CD14-positive monocyte (primary cell): ENCODE data around the gene CSK. TPM values are rescaled to one million over a fixed set of nuclear protein-coding genes. Genes with fewer than 3 reads are reported as not detected.
A peak's percentile ranks its signal among the peaks of the same experiment; 100 is the strongest.

Source experiments
- DNase-seq, 3 donors: peaks; one replicate each; pipeline ENCODE4 v3.0.0-alpha.2; 2011 to 2022
- H2AFZ ChIP-seq: 2 replicates; pipeline ENCODE4 v1.6.0; 2012; ENCODE audit warnings: mild to moderate bottlenecking, low read depth, low read length, inconsistent platforms; ENCODE audit not compliant: insufficient read depth, poor library complexity, severe bottlenecking
- H3K27ac ChIP-seq, 2 donors: 1 replicate in 1 of 2; 2 replicates in 1 of 2; pipeline ENCODE4 v1.5.1; 2012 to 2013; ENCODE audit warnings: low read length in 2 of 2, control low read depth in 1 of 2, inconsistent platforms in 1 of 2, low read depth in 1 of 2, mild to moderate bottlenecking in 1 of 2
- H3K27me3 ChIP-seq, 2 donors: one replicate each; pipeline versions ENCODE4 v1.6.0 to v1.6.1; 2011 to 2013; ENCODE audit warnings: low read length in 2 of 2; ENCODE audit not compliant: control insufficient read depth in 2 of 2, insufficient read depth in 2 of 2
- H3K36me3 ChIP-seq, 2 donors: replicated peaks in 1 of 2; 1 replicate in 1 of 2; 2 replicates in 1 of 2; pipeline versions ENCODE4 v1.5.1 to v1.6.1; 2012 to 2013; ENCODE audit warnings: low read length in 2 of 2, control low read depth in 1 of 2, inconsistent platforms in 1 of 2, mild to moderate bottlenecking in 1 of 2; ENCODE audit not compliant: insufficient read depth in 2 of 2, control insufficient read depth in 1 of 2
- H3K4me1 ChIP-seq, 2 donors: 1 replicate in 1 of 2; 2 replicates in 1 of 2; pipeline versions ENCODE4 v1.5.1 to v1.6.1; 2012 to 2013; ENCODE audit warnings: low read length in 2 of 2, control low read depth in 1 of 2, inconsistent platforms in 1 of 2, mild to moderate bottlenecking in 1 of 2, moderate library complexity in 1 of 2; ENCODE audit not compliant: insufficient read depth in 2 of 2, control insufficient read depth in 1 of 2
- H3K4me2 ChIP-seq: replicated peaks from 2 replicates; pipeline ENCODE3; 2012; ENCODE audit warnings: low read length, moderate library complexity, mild to moderate bottlenecking; ENCODE audit not compliant: poor library complexity, severe bottlenecking; ENCODE audit errors: extremely low read depth
- H3K4me3 ChIP-seq, 3 experiments: fragments of 200-600 bp in 1 of 3; sonication (generic) in 1 of 3; replicated peaks in 1 of 3; 1 replicate in 2 of 3; 2 replicates in 1 of 3; pipeline ENCODE4 v1.5.1; 2011 to 2013; ENCODE audit warnings: low read length in 3 of 3, mild to moderate bottlenecking in 3 of 3, control low read depth in 2 of 3, low read depth in 2 of 3, inconsistent platforms in 1 of 3, moderate library complexity in 1 of 3
- H3K79me2 ChIP-seq: 2 replicates; pipeline ENCODE4 v1.6.0; 2012; ENCODE audit warnings: mild to moderate bottlenecking, control low read depth, inconsistent platforms, low read length, moderate library complexity; ENCODE audit not compliant: insufficient read depth
- H3K9ac ChIP-seq: 2 replicates; pipeline ENCODE4 v1.6.0; 2017; ENCODE audit warnings: low read length, mild to moderate bottlenecking; ENCODE audit not compliant: insufficient read depth, poor library complexity, severe bottlenecking
- H3K9me3 ChIP-seq, 2 donors: replicated peaks in 1 of 2; 1 replicate in 1 of 2; 2 replicates in 1 of 2; pipeline versions ENCODE4 v1.5.1 to v1.6.1; 2012 to 2013; ENCODE audit warnings: low read length in 2 of 2, control low read depth in 1 of 2; ENCODE audit not compliant: control insufficient read depth in 1 of 2, insufficient read depth in 1 of 2
- H4K20me1 ChIP-seq: 2 replicates; pipeline ENCODE4 v1.6.0; 2012; ENCODE audit warnings: mild to moderate bottlenecking, low read length, control low read depth, moderate library complexity; ENCODE audit not compliant: insufficient read depth
- H3K27ac Mint-ChIP-seq, 7 donors: one replicate each; pipeline ENCODE4 v1.8.0; 2020; ENCODE audit warnings: mild to moderate bottlenecking in 7 of 7, mixed read lengths in 7 of 7, moderate library complexity in 6 of 7, inconsistent platforms in 2 of 7
- H3K27me3 Mint-ChIP-seq, 3 donors: one replicate each; pipeline ENCODE4 v1.8.0; 2021 to 2022; ENCODE audit warnings: low read depth in 3 of 3, mild to moderate bottlenecking in 3 of 3, mixed read lengths in 3 of 3, moderate library complexity in 3 of 3, inconsistent platforms in 1 of 3
- H3K36me3 Mint-ChIP-seq, 2 donors: one replicate each; pipeline ENCODE4 v1.8.0; 2020; ENCODE audit warnings: mixed read lengths in 2 of 2, inconsistent platforms in 1 of 2, mild to moderate bottlenecking in 1 of 2
- H3K4me1 Mint-ChIP-seq: one replicate; pipeline ENCODE4 v1.8.0; 2020; ENCODE audit warnings: mild to moderate bottlenecking, mixed read lengths
- H3K4me3 Mint-ChIP-seq, 2 donors: one replicate each; pipeline ENCODE4 v1.8.0; 2020; ENCODE audit warnings: mild to moderate bottlenecking in 2 of 2, mixed read lengths in 2 of 2, moderate library complexity in 1 of 2
- H3K9me3 Mint-ChIP-seq, 7 donors: one replicate each; pipeline ENCODE4 v1.8.0; 2020 to 2022; ENCODE audit warnings: mixed read lengths in 7 of 7, mild to moderate bottlenecking in 6 of 7, moderate library complexity in 6 of 7, inconsistent platforms in 2 of 7
- CTCF ChIP-seq: fragments of 200-600 bp; IDR thresholded peaks from one replicate; pipeline ENCODE4 v1.8.0; 2022; ENCODE audit warnings: antibody characterized with exemption, mild to moderate bottlenecking
- WGBS: methylation state at CpG from one replicate; pipeline ENCODE4 v1.1.5; 2013; ENCODE audit warnings: missing lambda C conversion rate; ENCODE audit not compliant: insufficient coverage; 5-methylcytosine and 5-hydroxymethylcytosine counted together
- intact Hi-C, 2 donors: fragments of 100-400 bp; cut with micrococcal nuclease; formaldehyde crosslinking; loops; one replicate each; pipeline versions ENCODE4 v1.15.0 to v1.15.1; 2023
- polyA plus RNA-seq, 3 donors: library from polyadenylated mRNA; depleted of rRNA in 1 of 3; unstranded in 2 of 3; stranded (reverse) in 1 of 3; fragments of 300-500 nt in 2 of 3; fragments of >200 nt in 1 of 3; fragmentation: Illumina TruSeq in 2 of 3; gene quantifications; 1 replicate in 2 of 3; 2 replicates in 1 of 3; pipeline ENCODE4 v1.2.3, GENCODE V29; 2012 to 2021

CSK gene
- polyA plus RNA-seq, 3 donors = 79.0 to 426 (median 106) TPM

- no peaks in the 10 kb centered on the region for H3K27me3 ChIP-seq
- H3K4me3 ChIP-seq = no peak overlapping the region
- H3K27me3 Mint-ChIP-seq = peaks cover 3 to 6% (median 4%) of the 10 kb centered on the region in 3 donors
- H3K4me1 ChIP-seq = no peaks in the 10 kb centered on the region
- H3K4me1 Mint-ChIP-seq = peaks cover 3% of the 10 kb centered on the region
- no peak for DNase-seq
- no peak overlapping the region for H3K4me2 ChIP-seq
- no peak overlapping the region for H3K4me3 Mint-ChIP-seq
- peaks cover 31% of the 10 kb centered on the region for H4K20me1 ChIP-seq
- no peak overlapping the region for H3K9ac ChIP-seq
- no peak for TF ChIP-seq CTCF
- H3K27ac Mint-ChIP-seq = peak overlapping the region in 2 of 7 donors; percentile 40 to 43
- 75% methylated on average over 5 of the region's 5 CpGs for WGBS
- H3K9me3 ChIP-seq = no peaks in the 10 kb centered on the region
- intact Hi-C loops = loop anchor here (10.0 kb wide), 1 partner anchor 172 kb away; no protein-coding TSS in a partner anchor
- no peaks in the 10 kb centered on the region for H3K9me3 Mint-ChIP-seq
- H3K79me2 ChIP-seq = no peaks in the 10 kb centered on the region
- no peak overlapping the region for H3K27ac ChIP-seq
- H3K36me3 ChIP-seq = peaks cover 21 to 25% of the 10 kb centered on the region in 2 donors
- H2AFZ ChIP-seq = no peak overlapping the region
- peaks cover 20 to 26% of the 10 kb centered on the region in 2 donors for H3K36me3 Mint-ChIP-seq
These were observed 25.4 kb downstream of the CSK start for GRCh38 chr15:74807282-74807681.

GRCh38 chr15:74808078-74808839 is 26.4 kb downstream of the CSK start:
- H3K36me3 Mint-ChIP-seq = peaks cover 12 to 16% of the 10 kb centered on the region in 2 donors
- H2AFZ ChIP-seq = no peak overlapping the region
- H3K27me3 ChIP-seq = no peaks in the 10 kb centered on the region
- DNase-seq = no peak
- H3K9me3 ChIP-seq = no peaks in the 10 kb centered on the region
- no peaks in the 10 kb centered on the region for H3K9me3 Mint-ChIP-seq
- 93% methylated on average over 11 of the region's 18 CpGs for WGBS
- intact Hi-C loops = loop anchor here (10.0 kb wide), 1 partner anchor 173 kb away; no protein-coding TSS in a partner anchor
- H3K36me3 ChIP-seq = peaks cover 11 to 15% of the 10 kb centered on the region in 2 donors
- H3K9ac ChIP-seq = no peak overlapping the region
- no peak overlapping the region for H3K4me3 Mint-ChIP-seq
- H3K4me2 ChIP-seq = no peak overlapping the region
- H3K27ac Mint-ChIP-seq = peak overlapping the region in 1 of 7 donors; percentile 33
- H3K4me1 ChIP-seq = no peaks in the 10 kb centered on the region
- H3K27me3 Mint-ChIP-seq = peaks cover 3 to 9% (median 4%) of the 10 kb centered on the region in 3 donors
- peaks cover 21% of the 10 kb centered on the region for H4K20me1 ChIP-seq
- no peaks in the 10 kb centered on the region for H3K79me2 ChIP-seq
- no peak overlapping the region for H3K4me3 ChIP-seq
- H3K4me1 Mint-ChIP-seq = peaks cover 3% of the 10 kb centered on the region
- no peak for TF ChIP-seq CTCF
- no peak overlapping the region for H3K27ac ChIP-seq
